HG03108 (cell line): ENCODE results near the gene NUDT2.
"Not testable (repeated sequence)": the region's sequence is repeated elsewhere in the genome, so short reads cannot be mapped to it uniquely, and the experiment has no call there.

Experiments
- ATAC-seq: cut with Tn5 transposase; IDR thresholded peaks from one replicate; pipeline ENCODE4 v1.9.1; 2021; ENCODE audit warnings: moderate library complexity; ENCODE audit not compliant: unreplicated experiment

Gene NUDT2

GRCh38 chr9:34328987-34329832 is at the start of gene NUDT2, which contains the start of gene KIF24:
NUDT2 (plus strand) TSS chr9:34329569; CDS start chr9:34339040, 9,471 bp downstream.
KIF24 (minus strand) TSS chr9:34329268; CDS start chr9:34311346, 17,922 bp downstream.
- peak; percentile 93 for ATAC-seq

GRCh38 chr9:34282096-34282495 is 47.3 kb upstream of the NUDT2 start:
- ATAC-seq, result no peak

GRCh38 chr9:34289159-34289558 is 40.2 kb upstream of the NUDT2 start:
- no peak for ATAC-seq

DNA sequence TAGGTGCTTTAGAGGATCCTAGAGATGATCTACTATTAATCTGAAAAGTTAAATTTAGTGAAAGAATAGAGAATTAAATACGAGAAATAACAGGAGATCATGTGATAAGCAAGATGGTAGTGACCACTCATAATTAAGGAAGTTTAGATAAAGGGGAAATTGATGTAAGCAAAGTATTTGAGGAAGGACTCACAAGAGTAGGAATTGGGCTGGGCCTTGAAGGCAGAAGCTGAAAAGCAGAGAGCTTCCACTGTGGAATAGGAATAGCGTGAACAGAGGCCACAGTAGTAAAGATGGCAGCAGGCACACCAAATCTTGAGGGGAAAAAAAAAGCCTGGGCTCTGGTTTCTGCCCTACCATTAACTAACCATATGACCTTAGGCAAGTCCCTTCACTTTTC is 38.3 kb upstream of the NUDT2 start:
- ATAC-seq, result no peak

DNA sequence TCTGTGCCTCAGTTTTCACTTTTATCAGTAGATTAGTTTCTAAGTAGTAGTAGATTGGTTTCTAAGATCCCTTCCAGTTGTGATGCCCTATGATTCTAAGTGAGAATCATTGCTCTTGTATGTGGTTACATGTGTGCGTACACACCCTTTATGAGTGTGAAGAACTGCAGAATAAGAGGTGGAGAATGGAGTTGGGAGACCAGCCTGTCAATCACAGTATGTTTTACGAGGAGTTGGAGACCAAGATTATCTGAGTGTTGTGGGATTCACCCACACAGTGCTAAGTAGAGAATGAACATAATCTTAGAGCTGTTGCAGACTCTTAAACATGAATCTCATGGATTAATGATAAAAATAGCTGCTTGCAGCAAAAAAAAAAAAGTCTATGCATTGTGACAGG is 37.9 kb upstream of the NUDT2 start:
- ATAC-seq, result no peak

- ATAC-seq, result no peak
Measured at GRCh38 chr9:34292552-34292951, 36.8 kb upstream of the NUDT2 start.

DNA sequence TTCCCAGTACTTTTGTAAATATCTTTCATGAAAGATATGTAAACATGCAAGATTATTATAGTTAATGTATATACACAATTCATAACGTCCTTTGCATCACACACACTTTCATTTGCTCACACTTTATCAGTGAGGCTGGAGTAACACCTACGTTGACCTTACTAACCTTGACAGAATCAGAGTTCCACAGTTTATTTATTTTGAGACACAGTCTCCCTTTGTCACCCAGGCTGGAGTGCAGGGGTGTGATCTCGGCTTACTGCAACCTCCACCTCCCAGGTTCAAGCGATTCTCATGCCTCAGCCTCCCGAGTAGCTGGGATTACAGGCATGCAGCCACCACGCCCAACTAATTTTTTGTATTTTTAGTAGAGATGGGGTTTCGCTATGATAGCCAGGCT is 28.3 kb upstream of the NUDT2 start:
- ATAC-seq, result not testable (repeated sequence)

- ATAC-seq, result not testable (repeated sequence)
Measured at GRCh38 chr9:34308316-34308715, 21.1 kb upstream of the NUDT2 start.

- no peak for ATAC-seq
Measured at GRCh38 chr9:34310215-34310614, 19.2 kb upstream of the NUDT2 start.

DNA sequence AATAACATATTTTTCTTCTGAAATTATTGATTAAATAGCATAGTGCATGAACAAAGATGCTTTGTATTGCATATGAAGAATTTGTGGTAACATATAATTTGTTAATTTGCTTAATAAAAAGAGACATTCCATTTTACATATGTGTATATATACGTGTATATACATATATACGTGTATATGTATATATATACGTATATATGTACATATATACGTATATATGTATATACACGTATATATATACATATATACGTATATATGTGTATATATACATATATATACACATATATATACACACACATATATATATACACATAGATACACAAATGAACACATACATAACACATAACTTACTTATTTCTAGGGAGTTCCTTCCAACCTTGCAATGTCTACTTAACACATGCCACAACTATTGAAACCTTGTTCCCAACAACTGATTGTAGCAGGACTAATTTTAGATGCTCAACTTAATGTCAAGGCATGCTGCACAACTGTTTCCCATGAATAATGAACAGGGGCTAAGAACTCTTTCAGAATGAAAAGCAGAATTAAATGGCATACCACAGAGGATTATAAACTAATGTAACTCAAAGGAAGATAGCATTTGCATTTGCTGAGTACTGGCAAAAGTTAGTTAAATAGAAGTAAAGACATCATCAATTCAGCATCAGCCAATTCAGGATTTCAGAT is 17.7 kb upstream of the NUDT2 start:
- no peak for ATAC-seq

GRCh38 chr9:34317436-34317835 is 11.9 kb upstream of the NUDT2 start:
- ATAC-seq, result no peak

GRCh38 chr9:34318163-34318790 is 11.1 kb upstream of the NUDT2 start:
- no peak for ATAC-seq

DNA sequence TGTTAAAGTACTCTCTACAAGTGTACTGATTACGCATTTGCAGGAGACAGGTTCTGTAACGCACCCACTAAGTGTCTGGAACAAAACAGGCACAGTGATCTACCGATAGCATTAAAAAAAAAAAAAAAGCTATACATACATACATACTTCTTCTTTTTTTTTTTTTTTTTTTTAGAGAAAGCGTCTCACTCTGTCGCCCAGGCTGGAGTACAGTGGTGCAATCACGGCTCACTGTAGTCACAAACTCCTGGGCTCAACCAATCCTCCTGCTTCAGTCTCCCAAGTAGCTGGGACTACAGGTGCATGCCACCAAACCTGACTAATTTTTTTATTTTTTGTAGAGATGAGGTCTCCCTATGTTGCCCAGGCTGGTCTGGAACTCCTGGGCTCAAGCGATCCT is 7.9 kb upstream of the NUDT2 start:
- ATAC-seq, result no peak

DNA sequence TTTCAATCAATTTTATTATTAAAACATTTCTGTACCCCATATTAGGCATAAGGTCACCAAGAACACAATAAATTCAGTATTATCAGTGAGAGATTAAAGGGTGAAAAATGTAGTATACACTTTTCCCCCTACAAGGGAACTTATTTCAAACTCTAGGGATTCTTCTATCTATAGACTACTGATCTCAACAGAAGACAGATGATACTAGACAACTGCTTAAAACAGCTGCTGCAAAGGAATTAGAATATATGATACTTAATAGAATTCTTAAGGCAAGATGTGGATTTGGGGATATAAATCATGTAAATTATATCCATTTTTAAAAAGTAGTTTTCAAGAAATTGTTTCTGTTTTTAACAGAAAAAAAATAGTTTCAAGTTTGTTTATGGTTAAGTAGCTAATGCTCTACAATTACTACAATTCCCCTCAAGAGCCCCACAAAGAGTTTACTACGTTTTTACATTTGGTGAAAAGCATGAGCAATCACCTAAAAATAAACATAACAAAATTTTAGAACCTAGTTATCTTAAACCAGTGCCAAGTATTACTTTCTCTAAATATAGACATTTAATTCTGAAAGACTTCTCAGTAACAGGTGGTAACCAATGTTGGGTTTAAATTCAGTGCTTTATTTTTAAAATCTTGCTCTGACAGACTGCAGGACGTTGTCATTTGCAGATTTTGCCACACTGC is 6.3 kb upstream of the NUDT2 start:
- ATAC-seq, result no peak

DNA sequence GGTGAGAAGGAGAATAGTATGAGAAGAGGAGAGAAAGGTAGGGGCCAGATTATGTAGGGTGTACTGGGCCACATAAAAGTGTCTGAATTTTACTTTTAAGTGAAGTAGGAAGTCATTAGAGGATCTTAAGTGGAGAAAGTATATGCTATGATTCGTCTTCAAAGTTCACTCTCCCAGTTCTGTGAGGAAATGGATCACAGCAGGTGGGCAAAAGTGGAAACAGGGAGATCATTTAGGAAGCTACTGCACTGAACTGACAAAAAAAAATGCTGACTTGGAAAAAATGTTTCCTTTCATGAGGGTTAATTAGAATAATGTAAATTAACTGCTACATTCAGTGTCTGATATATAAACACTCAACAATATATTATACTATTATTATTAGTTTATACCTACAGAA is 2.7 kb upstream of the NUDT2 start:
- no peak for ATAC-seq

- no peak for ATAC-seq
Measured at GRCh38 chr9:34328500-34328986, 826 bp upstream of the NUDT2 start.

DNA sequence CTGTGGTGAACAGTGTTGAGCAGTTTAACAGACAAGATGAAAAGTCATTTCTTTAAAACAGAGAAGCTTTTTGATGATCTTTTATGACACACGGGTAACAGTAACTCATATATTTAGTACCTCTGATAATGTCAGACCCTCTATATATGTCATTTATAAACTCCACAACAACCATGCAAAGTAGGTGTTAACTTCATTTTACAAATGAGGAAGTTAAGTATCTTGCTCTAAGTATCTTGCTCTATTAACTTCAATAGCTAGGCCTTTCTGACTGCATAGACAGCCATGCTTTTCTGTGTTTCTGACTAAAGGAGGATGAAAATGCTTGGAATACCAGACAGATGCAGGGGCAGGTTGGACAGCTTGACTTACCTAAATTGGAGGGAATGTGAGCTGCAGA is 1.8 kb downstream of the NUDT2 start:
- no peak for ATAC-seq

- ATAC-seq, result no peak
Measured at GRCh38 chr9:34332076-34332964, 3.0 kb downstream of the NUDT2 start.

GRCh38 chr9:34333836-34334235 is 4.5 kb downstream of the NUDT2 start:
- ATAC-seq, result no peak

- no peak for ATAC-seq
Measured at GRCh38 chr9:34334337-34334824, 5.0 kb downstream of the NUDT2 start.
